NCI-H345 treated with DMSO at 0.1 percent for 48 hours (cell line): Measurements from ENCODE around the gene ERN2.

Source experiments
- DNase-seq: peaks from one replicate; lab custom pipeline; 2025; ENCODE audit not compliant: unreplicated experiment; lab: John Stamatoyannopoulos, UW

Gene ERN2

DNA sequence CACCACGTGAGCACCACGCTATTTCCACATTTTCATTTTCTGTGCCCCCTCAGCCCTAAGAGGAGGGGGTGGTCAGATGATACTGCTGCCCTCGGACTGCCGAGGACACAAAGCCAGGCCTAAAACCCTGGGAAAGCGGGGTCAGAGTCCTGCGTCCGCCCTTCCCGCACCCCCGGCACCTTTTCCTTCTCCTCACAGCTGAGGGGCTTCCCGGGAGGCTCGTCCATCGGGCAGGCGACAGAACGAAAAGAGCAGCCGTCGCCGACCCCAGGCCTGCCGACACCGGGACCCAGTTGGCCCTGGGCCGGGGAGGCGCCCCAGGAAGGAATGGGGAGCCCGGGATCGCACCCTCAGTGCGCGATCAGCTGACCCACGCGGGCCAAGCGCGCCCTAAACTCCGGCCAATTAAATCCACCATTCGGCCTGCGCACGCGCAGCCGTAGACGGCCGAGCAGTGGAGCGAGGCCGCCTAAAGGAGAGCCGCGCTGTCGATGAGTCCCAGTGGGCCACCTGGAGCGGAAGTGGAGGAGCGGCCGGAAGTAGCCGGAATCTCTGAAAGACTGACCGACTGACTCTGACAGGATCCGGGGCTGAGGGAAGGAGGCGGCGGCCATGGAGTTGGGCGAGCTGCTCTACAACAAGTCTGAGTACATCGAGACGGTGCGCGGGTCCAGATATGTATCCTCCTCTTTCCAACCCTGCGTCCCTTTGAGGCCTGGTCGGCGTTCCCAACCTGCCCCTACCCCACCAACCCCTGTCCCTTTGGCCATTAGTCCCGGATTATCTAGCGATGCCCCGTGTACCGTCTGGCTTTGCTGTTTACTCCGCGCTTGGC, 71.9 kb downstream of the ERN2 start, which contains the start of the genes DCTN5 and PALB2:
DCTN5 (plus strand) TSS at position 536 of the 835 bp plus-strand sequence; CDS start at position 613, 77 bp downstream.
PALB2 (minus strand) TSS at position 380 of the 835 bp plus-strand sequence; CDS start at position 227, 153 bp downstream.
- peak; percentile 79 for DNase-seq

DNA sequence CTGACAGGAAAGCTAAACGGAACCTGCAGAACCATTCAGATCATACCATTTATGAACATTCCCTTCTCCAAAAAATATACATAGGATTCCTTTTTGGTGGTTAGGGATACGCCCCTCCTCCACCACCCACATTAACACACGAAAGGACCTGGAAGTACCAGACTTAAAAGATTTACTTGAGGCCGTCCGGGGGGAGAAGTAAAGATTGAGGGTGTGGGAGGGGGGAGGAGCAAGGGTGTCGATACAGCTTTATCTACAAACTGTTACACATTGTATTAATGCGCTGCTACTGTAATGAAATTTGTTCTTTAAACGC, 72.4 kb downstream of the ERN2 start:
- no peak for DNase-seq
